ENCODE results near the gene ZNF598. TPM values are rescaled to one million over a fixed set of nuclear protein-coding genes. Genes with fewer than 3 reads are reported as not detected.

ZNF598 gene
- total and polyA plus RNA-seq, 2 of the 13 experiments (the other 11 are each of a cell fraction or from before 2014, with no cell fraction given) = 13.5 to 14.2 TPM

DNA sequence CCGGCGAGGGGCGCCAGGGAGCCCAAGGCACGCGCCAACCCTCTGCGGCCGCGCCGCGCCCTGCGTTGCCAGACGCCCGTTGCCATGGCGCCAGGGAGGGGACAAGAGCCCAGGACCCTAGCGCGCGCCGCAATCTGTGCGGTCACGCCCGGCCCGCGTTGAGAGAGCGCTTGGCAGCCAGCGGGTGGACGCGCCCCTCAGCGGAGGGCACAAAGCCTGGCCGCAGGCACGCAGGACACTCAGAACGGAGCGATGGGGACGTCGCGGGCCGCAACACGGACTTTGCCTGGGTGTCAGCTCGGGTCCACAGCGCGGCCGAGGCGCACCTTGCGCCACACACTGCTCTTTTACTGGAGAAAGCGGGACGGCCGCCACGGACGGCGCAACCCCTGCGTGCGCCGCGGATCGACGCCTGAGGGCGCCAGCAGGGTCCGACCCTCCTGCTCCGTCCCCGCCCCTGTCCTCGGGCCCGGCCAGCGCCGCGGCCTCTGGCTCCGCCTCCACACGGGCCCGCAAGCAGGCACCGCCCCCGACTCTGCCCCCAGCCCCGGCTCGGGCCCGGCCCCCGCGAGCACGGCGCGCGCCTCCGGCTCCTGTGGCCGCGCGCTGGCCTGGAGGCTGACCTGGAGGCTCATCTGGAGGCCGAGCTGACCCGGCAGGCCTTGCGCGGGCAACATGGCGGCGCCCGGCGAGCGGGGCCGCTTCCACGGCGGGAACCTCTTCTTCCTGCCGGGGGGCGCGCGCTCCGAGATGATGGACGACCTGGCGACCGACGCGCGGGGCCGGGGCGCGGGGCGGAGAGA is 25.9 kb downstream of the ZNF598 start, which contains the start of gene GFER (continued):
- TF ChIP-seq NFATC3 (CRISPR knock-in tag; IDR thresholded peaks at IDR 0.05) (no peak), ARHGAP35 (CRISPR knock-in tag; IDR thresholded peaks at IDR 0.05; ENCODE audit: borderline replicate concordance) (peak; percentile 56; the same call in 1 of the 2 replicates), DPF2 (CRISPR knock-in tag; IDR thresholded peaks at IDR 0.05; ENCODE audit: borderline replicate concordance, low read depth) (no peak), SATB2 (CRISPR knock-in tag; IDR thresholded peaks at IDR 0.05) (no peak), PHF20 (CRISPR knock-in tag; IDR thresholded peaks at IDR 0.05) (peak; percentile 77), ZSCAN20 (CRISPR knock-in tag; IDR thresholded peaks at IDR 0.05; ENCODE audit: borderline replicate concordance) (no peak), CBFB (CRISPR knock-in tag; IDR thresholded peaks at IDR 0.05) (peak; percentile 63; the same call in 1 of the 2 replicates), KLF6 (CRISPR knock-in tag; IDR thresholded peaks at IDR 0.05) (peak; percentile 80), PTBP1 (IDR thresholded peaks at IDR 0.05; ENCODE audit: low read depth, low read length, poor library complexity, severe bottlenecking) (peak; percentile 64), MNT (IDR thresholded peaks at IDR 0.05) (no peak), ZNF160 (CRISPR knock-in tag; IDR thresholded peaks at IDR 0.05) (peak; percentile 71; the same call in 1 of the 2 replicates), HDAC1 (CRISPR knock-in tag; IDR thresholded peaks at IDR 0.05) (peak; percentile 87), KLF13 (CRISPR knock-in tag; IDR thresholded peaks at IDR 0.05) (0 out of 2 replicates have a peak, but pooled peaks have one; percentile 57), POLR2AphosphoS5 (IDR thresholded peaks at IDR 0.05; ENCODE audit: low read depth, low read length) (peak; percentile 12; the same call in 1 of the 2 replicates), IRF1 (CRISPR knock-in tag; IDR thresholded peaks at IDR 0.05; ENCODE audit: low read depth) (no peak), ZIK1 (CRISPR knock-in tag; IDR thresholded peaks at IDR 0.05; ENCODE audit: borderline replicate concordance, low read depth) (no peak; the same call in 1 of the 2 replicates), ZBTB8A (CRISPR knock-in tag; IDR thresholded peaks at IDR 0.05; ENCODE audit: borderline replicate concordance, low read depth) (no peak), NCOA1 (CRISPR knock-in tag; IDR thresholded peaks at IDR 0.05) (no peak; the same call in 1 of the 2 replicates), ZBTB20 (CRISPR knock-in tag; IDR thresholded peaks at IDR 0.05; ENCODE audit: borderline replicate concordance, low read depth) (no peak), MIER3 (CRISPR knock-in tag; IDR thresholded peaks at IDR 0.05; ENCODE audit: borderline replicate concordance) (no peak), ZNF34 (CRISPR knock-in tag; IDR thresholded peaks at IDR 0.05; ENCODE audit: borderline replicate concordance) (no peak), JUN (CRISPR knock-in tag; IDR thresholded peaks at IDR 0.05) (no peak)
- TF ChIP-seq, protein P1, sequence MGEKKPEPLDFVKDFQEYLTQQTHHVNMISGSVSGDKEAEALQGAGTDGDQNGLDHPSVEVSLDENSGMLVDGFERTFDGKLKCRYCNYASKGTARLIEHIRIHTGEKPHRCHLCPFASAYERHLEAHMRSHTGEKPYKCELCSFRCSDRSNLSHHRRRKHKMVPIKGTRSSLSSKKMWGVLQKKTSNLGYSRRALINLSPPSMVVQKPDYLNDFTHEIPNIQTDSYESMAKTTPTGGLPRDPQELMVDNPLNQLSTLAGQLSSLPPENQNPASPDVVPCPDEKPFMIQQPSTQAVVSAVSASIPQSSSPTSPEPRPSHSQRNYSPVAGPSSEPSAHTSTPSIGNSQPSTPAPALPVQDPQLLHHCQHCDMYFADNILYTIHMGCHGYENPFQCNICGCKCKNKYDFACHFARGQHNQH (CRISPR knock-in tag; IDR thresholded peaks at IDR 0.05) = peak; percentile 44; the same call in 1 of the 2 replicates
- TF ChIP-seq, protein P2, sequence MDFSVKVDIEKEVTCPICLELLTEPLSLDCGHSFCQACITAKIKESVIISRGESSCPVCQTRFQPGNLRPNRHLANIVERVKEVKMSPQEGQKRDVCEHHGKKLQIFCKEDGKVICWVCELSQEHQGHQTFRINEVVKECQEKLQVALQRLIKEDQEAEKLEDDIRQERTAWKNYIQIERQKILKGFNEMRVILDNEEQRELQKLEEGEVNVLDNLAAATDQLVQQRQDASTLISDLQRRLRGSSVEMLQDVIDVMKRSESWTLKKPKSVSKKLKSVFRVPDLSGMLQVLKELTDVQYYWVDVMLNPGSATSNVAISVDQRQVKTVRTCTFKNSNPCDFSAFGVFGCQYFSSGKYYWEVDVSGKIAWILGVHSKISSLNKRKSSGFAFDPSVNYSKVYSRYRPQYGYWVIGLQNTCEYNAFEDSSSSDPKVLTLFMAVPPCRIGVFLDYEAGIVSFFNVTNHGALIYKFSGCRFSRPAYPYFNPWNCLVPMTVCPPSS (IDR thresholded peaks at IDR 0.05) = no peak
- TF ChIP-seq, protein P3, sequence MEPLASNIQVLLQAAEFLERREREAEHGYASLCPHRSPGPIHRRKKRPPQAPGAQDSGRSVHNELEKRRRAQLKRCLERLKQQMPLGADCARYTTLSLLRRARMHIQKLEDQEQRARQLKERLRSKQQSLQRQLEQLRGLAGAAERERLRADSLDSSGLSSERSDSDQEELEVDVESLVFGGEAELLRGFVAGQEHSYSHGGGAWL (CRISPR knock-in tag; IDR thresholded peaks at IDR 0.05) = peak; percentile 80

Measured in HepG2 (cell line).